GM19035 (cell line): ENCODE results near the gene NKAIN2.

Experiments used
- ATAC-seq: cut with Tn5 transposase; IDR thresholded peaks from one replicate; pipeline ENCODE4 v1.9.1; 2021; ENCODE audit not compliant: unreplicated experiment

Gene NKAIN2

GRCh38 chr6:123806561-123806960, 2.9 kb downstream of the NKAIN2 start:
- no peak for ATAC-seq

DNA sequence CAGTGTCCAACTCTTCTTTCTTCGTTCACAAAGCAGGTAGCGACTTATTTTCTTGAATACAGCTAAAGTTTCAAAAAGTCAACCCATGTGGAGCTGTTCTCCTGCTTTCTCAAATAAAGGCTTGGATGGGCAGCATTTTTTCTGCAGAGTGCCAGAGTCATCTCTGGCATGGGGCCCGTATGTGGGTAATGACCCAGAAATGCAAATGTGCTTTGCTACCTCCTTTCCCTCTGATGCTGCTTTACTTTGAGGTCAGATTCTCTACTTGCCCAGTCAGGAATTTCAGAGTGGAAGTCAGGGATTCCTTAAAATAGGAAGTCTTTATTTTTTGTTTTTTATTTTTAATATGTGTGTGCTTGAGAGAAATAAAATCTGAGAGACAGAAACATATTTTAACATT, 4.9 kb downstream of the NKAIN2 start:
- ATAC-seq: no peak

- ATAC-seq: no peak
Observed at GRCh38 chr6:123810214-123810613, 6.5 kb downstream of the NKAIN2 start.

DNA sequence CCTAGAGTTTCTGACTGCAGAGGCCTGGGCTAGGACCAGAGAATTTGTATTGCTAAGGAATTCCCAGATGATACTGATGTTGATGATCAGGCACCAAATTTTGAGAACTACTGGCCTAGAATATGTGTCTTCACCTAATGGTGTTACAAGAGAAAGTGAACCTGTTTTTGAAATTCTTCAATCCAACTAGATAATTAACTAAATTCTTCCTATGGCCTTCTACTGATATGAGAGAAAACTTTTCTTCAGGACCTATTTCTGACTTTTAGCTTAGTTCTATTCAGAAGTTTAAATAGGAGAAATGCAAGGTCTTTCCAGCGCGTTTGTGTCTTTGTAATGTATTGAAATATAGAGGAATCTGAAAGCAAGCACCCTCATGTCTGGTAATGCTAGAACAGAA, 7.3 kb downstream of the NKAIN2 start:
- ATAC-seq: no peak

DNA sequence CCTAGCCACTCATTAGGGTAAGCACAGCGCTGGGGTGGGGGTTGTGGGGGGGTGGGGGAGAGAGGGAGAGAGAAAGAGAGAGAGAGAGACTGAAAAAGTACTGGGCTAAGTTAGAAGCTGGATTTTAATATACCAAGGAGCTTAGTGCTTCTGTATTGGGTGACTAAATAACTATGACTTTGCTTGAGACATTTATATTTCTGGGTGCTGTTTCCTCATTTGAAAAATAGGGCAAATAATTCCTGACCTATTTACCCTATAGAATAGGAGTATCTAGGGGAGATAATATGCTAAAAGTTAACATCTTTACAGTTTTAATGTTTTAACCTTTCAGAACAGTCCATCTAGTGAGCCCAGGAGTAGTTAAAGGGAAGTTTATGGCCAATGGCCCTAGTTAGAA, 7.7 kb downstream of the NKAIN2 start:
- no peak for ATAC-seq

- ATAC-seq: no peak
Observed at GRCh38 chr6:123812621-123813020, 9.0 kb downstream of the NKAIN2 start.

GRCh38 chr6:123821112-123821511, 17.4 kb downstream of the NKAIN2 start:
- ATAC-seq: no peak

DNA sequence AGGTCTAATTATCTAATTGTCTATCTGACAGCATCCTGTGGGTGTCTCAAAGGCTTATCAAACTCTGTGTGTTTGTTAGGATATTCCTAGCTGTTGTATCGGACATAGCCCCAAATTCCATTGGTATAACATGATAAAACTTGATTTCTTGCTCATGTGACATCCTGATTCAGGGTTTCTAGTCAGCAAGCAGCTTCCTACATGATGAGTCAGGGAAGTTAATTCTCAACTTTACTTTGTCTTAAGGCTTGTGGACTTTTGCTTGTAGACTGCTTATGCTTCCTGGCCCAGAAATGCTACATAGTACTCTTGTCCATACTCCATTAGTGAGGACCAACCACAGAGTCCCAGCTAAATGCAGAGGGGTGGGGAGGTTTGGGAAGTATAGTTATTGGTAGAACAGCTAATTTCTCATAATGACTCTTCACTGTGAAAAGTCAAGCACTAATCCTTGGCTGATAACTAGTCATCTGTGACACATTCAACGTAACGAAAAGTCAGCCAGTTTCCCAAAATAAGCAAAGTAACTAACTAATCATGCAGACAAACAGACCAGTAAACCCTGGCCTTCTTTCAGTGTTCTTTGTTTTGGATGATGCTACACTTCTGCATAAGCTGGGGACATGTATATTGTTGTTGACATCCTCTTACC, 25.8 kb downstream of the NKAIN2 start:
- ATAC-seq: no peak

GRCh38 chr6:123830120-123830519, 26.5 kb downstream of the NKAIN2 start:
- ATAC-seq: no peak

- no peak for ATAC-seq
Observed at GRCh38 chr6:123838505-123839234, 35.0 kb downstream of the NKAIN2 start.

DNA sequence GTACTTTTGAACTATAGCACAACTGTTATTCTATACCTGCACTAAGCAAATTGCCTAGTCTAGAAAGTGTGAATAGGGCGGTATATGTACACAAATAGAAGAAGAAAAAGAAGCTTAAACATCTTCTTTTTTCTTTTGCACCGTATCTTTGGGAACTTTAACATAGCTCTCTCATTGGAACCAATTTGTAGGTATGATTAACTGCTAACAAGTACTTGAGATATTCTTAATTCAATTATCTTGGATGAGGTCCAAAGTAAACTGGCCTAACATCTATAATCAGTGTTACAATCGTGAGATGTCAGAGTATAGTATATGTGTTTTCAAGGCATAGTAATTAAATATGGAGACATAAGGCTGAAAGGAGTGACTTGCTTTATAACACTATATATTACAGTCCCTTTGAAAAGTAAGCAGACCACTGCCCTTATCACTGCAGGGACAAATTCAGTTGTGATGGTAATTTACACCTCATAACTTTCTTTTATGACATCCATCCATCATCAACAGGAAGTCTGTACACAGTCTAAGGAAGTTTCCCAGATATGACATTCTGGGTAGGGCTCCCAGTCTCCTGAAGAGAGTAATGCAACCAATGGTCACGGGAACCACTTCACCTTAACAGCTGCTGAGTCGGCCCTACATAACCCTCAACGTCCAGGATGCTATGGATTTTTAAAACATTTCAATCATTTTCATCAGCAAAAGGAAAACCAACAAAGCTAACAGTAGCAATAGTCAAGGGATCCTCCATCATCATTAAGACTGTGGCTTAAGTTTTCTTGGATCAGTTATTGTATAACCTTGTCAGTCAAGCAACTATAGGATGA, 37.6 kb downstream of the NKAIN2 start:
- no peak for ATAC-seq

DNA sequence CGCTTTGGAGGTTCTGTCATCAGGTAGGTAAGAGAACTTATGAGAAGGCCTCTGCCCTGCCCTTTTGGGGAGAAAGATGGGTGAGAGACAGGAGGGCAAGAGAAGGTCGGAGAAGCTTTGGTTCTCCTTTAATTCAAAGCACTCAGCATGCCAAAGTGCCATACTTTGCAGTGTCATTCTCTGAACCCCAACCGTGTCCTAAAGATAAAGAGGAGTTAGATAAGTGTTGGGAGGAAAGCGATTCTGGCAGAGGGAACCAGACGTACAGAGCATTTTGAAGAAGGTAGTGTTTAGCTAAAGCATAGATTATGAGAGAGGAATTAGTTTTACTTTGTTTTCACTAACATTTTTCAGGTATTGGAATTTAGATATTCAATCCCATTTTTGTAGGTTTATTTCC, 40.3 kb downstream of the NKAIN2 start:
- no peak for ATAC-seq

DNA sequence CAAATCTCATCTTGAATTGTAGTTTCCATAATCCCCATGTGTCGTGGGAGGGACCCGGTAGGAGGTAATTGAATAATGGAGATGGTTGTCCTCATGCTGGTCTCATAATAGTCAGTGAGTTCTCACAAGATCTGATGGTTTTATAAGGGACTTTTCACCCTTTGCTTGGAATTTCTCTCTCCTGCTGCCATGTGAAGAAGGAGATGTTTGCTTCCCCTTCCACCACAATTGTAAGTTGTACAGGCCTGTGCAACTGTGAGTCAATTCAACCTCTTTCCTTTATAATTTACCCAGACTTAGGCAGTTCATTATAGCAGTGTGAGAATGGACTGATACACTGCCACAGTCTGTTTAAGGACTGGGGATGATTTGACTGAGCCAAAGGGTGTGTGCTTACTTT, 44.7 kb downstream of the NKAIN2 start:
- ATAC-seq: no peak

DNA sequence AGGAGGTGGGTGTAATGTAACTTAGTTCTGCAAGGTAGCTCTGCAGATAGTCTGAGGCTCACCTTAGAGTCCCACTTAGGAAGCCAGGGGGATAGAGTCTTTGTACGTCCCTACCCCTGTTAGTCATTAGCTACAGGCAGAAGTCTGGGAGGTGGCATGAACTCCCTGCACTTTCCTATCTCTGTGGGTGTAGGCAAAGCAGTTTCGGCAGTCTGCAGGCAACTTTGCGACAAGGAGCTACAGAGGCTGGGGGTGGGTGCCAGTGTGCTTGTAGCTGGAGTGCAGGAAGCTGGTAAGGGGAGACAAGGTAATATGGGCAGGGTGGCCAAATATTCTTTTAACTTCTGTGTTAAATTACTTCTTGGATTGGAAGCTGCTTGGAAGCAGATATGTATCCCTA, 45.7 kb downstream of the NKAIN2 start:
- ATAC-seq: no peak

GRCh38 chr6:123850555-123850954, 46.9 kb downstream of the NKAIN2 start:
- ATAC-seq: no peak

DNA sequence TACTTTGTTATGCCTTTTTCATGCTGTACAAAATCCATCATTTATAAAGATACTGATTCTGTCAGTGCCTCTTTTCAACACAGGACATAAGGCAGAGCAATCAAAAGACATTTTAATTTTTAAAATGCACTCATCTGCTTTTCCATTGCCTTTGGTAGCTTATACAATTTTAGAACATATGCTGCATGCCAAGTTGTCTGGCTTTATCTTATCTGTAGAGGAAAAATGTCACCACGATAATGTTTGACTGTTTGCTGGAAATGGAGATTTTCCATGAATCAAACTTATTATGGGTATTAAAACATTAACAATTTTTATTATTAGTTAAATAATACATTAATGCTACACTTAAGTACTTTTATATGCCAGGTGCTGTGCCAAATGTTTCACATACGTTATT, 50.5 kb downstream of the NKAIN2 start:
- ATAC-seq: no peak

GRCh38 chr6:123855506-123855905, 51.8 kb downstream of the NKAIN2 start:
- ATAC-seq: no peak

- no peak for ATAC-seq
Observed at GRCh38 chr6:123859291-123859690, 55.6 kb downstream of the NKAIN2 start.

GRCh38 chr6:123869334-123869733, 65.7 kb downstream of the NKAIN2 start:
- no peak for ATAC-seq

- no peak for ATAC-seq
Observed at GRCh38 chr6:123873974-123874373, 70.3 kb downstream of the NKAIN2 start.

DNA sequence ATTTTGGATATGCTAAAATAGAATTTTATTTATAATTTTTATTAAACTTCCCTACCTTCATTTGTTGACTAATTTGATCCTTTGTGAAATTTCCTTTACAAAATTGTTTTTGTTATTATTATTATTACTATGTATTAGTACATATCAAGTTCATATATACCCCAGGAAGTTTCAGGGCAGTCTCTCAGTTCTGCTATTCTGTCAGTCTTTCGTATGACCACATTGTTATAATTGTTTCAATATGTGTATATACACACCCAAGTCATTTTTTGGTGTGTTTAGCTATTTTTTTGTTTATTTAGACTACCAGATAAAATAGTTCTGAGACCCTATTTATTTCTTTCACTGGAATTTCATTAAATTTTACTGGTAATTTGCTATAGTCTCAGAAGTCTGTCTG, 72.1 kb downstream of the NKAIN2 start:
- no peak for ATAC-seq

DNA sequence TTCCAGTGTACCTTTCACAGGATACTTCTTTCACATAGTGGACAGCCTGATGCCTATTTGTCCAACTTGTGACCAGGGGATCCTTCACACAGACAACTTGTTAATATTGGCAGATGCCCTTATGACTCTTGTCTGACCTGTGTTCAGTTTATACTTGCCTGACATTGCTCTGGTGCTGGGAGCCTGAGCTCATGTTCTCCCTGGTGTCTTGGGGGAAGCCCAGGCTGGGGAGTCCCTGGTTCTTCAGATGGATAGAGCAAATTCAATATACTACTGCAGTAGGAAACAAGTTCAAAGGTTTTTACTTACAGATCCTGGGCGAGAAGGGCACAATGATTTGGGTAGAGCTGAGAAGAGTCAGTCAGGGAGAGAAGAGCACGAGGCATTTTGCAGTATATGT, 76.1 kb downstream of the NKAIN2 start:
- ATAC-seq: no peak
